ENCODE results near the gene STIP1.

- TF ChIP-seq CTCF (IDR thresholded peaks at IDR 0.05; ENCODE audit: low read depth, low read length) (no peak), EZH2phosphoT487 (IDR thresholded peaks at IDR 0.05; ENCODE audit: low read depth) (no peak)
Observed at GRCh38 chr11:64150051-64150450, 35.9 kb upstream of the STIP1 start.
